IMR-90 (cell line): ENCODE measurements around the gene TET1. TPM values are rescaled to one million over a fixed set of nuclear protein-coding genes. Genes with fewer than 3 reads are reported as not detected.

Experiments
- ATAC-seq: fragments of 200-7000 bp; cut with Tn5 transposase; 2 replicates; pipeline ENCODE4 v1.9.1; 2020; ENCODE audit warnings: low read depth, mild to moderate bottlenecking, moderate library complexity
- BruUV-seq: library from RNA; stranded (reverse); fragments of 400-500 nt; replicated peaks from 2 replicates; lab custom pipeline; 2021; lab: Mats Ljungman, UMichigan
- CTCF ChIA-PET: fragments of 300-600 bp; formaldehyde crosslinking; extraction: SDS; loops from one replicate; lab custom pipeline; 2021; ENCODE audit warnings: antibody characterized with exemption; lab: Yijun Ruan, JAX
- POLR2A ChIA-PET: fragments of 300-600 bp; sonication (Branson Sonifier 250); formaldehyde crosslinking; loops from one replicate; lab custom pipeline; 2022; ENCODE audit warnings: antibody characterized with exemption; ENCODE audit not compliant: unreplicated experiment; lab: Charles Lee
- DNase-seq: peaks from one replicate; pipeline ENCODE4 v3.0.0; 2013
- H2AFZ ChIP-seq: replicated peaks from 2 replicates; pipeline ENCODE3; 2013; ENCODE audit warnings: low read length, mild to moderate bottlenecking; ENCODE audit not compliant: poor library complexity
- H2AK5ac ChIP-seq: 2 replicates; pipeline ENCODE4 v1.6.1; 2013; ENCODE audit warnings: low read depth, low read length, inconsistent platforms
- H2AK9ac ChIP-seq: replicated peaks from 2 replicates; pipeline ENCODE3; 2013; ENCODE audit warnings: mild to moderate bottlenecking, low read depth, low read length, moderate library complexity; ENCODE audit not compliant: poor library complexity
- H2BK120ac ChIP-seq: 2 replicates; pipeline ENCODE4 v1.6.1; 2013; ENCODE audit warnings: low read depth, low read length, inconsistent platforms
- H2BK15ac ChIP-seq: 3 replicates; pipeline ENCODE4 v1.6.1; 2013; ENCODE audit warnings: low read depth, low read length, inconsistent platforms
- H2BK20ac ChIP-seq: 2 replicates; pipeline ENCODE4 v1.6.1; 2013; ENCODE audit warnings: low read depth, mild to moderate bottlenecking, inconsistent platforms, low read length, moderate library complexity
- H2BK5ac ChIP-seq: 2 replicates; pipeline ENCODE4 v1.6.1; 2013; ENCODE audit warnings: mild to moderate bottlenecking, low read depth, low read length, inconsistent platforms; ENCODE audit not compliant: poor library complexity, severe bottlenecking
- H3K14ac ChIP-seq: replicated peaks from 2 replicates; pipeline ENCODE4 v1.6.1; 2013; ENCODE audit warnings: low read depth, low read length, inconsistent platforms
- H3K18ac ChIP-seq: 2 replicates; pipeline ENCODE4 v1.6.1; 2013; ENCODE audit warnings: low read depth, low read length, control low read depth
- H3K23ac ChIP-seq: 2 replicates; pipeline ENCODE4 v1.6.1; 2013; ENCODE audit warnings: low read depth, low read length, inconsistent platforms
- H3K27ac ChIP-seq: 2 replicates; pipeline ENCODE4 v1.5.1; 2013; ENCODE audit warnings: mild to moderate bottlenecking, control low read depth, low read length; ENCODE audit not compliant: insufficient read depth
- H3K27me3 ChIP-seq: 2 replicates; pipeline ENCODE4 v1.6.1; 2013; ENCODE audit warnings: low read length; ENCODE audit not compliant: control insufficient read depth, insufficient read depth
- H3K36me3 ChIP-seq: 2 replicates; pipeline ENCODE4 v1.6.1; 2013; ENCODE audit warnings: low read length, mixed read lengths; ENCODE audit not compliant: control insufficient read depth, insufficient read depth
- H3K4ac ChIP-seq: 2 replicates; pipeline ENCODE4 v1.6.1; 2013; ENCODE audit warnings: low read depth, low read length, inconsistent platforms
- H3K4me1 ChIP-seq: 2 replicates; pipeline ENCODE4 v1.6.1; 2013; ENCODE audit warnings: low read length, mixed read lengths; ENCODE audit not compliant: control insufficient read depth, insufficient read depth
- H3K4me2 ChIP-seq: 2 replicates; pipeline ENCODE4 v1.6.1; 2013; ENCODE audit warnings: low read depth, mild to moderate bottlenecking, control low read depth, low read length, moderate library complexity
- H3K4me3 ChIP-seq: 2 replicates; pipeline ENCODE4 v1.5.1; 2013; ENCODE audit warnings: low read depth, mild to moderate bottlenecking, control low read depth, low read length, moderate library complexity; ENCODE audit not compliant: insufficient read depth
- H3K56ac ChIP-seq: 2 replicates; pipeline ENCODE4 v1.6.1; 2013; ENCODE audit warnings: low read length, inconsistent platforms; ENCODE audit not compliant: insufficient read depth; ENCODE audit errors: extremely low read depth
- H3K79me1 ChIP-seq, 2 experiments: 2 replicates each; pipeline ENCODE4 v1.6.1; 2013; ENCODE audit warnings: low read length in 2 of 2, inconsistent platforms in 1 of 2, low read depth in 1 of 2
- H3K9ac ChIP-seq: 2 replicates; pipeline ENCODE4 v1.6.1; 2013; ENCODE audit warnings: low read depth, low read length, control low read depth
- H3K9me1 ChIP-seq: 2 replicates; pipeline ENCODE4 v1.6.1; 2013; ENCODE audit warnings: low read length, inconsistent platforms; ENCODE audit not compliant: insufficient read depth
- H3K9me3 ChIP-seq: 2 replicates; pipeline ENCODE4 v1.6.1; 2013; ENCODE audit warnings: low read length; ENCODE audit not compliant: control insufficient read depth, insufficient read depth
- H4K20me1 ChIP-seq: 2 replicates; pipeline ENCODE4 v1.6.1; 2013; ENCODE audit warnings: low read length, inconsistent platforms; ENCODE audit not compliant: insufficient read depth
- H4K5ac ChIP-seq: 2 replicates; pipeline ENCODE4 v1.6.1; 2013; ENCODE audit warnings: mild to moderate bottlenecking, low read depth, low read length, control low read depth
- H4K8ac ChIP-seq, 2 experiments: 2 replicates each; pipeline ENCODE4 v1.6.1; 2013; ENCODE audit warnings: low read depth in 2 of 2, low read length in 2 of 2, control low read depth in 1 of 2, inconsistent platforms in 1 of 2
- H4K91ac ChIP-seq: 2 replicates; pipeline ENCODE4 v1.6.1; 2013; ENCODE audit warnings: low read depth, low read length, inconsistent platforms; ENCODE audit not compliant: insufficient read depth
- BHLHE40 ChIP-seq: fragments of 150-350 bp; IDR thresholded peaks from 2 replicates; pipeline ENCODE4 v1.6.1; 2016; ENCODE audit warnings: mild to moderate bottlenecking, low read depth, low read length
- POLR2A ChIP-seq: IDR thresholded peaks from 2 replicates; pipeline ENCODE4 v1.6.1; 2012; ENCODE audit warnings: mild to moderate bottlenecking, low read depth, low read length
- RAD21 ChIP-seq: IDR thresholded peaks from 2 replicates; pipeline ENCODE4 v1.6.1; 2012; ENCODE audit warnings: low read length, improper control_type of control experiment
- SMC3 ChIP-seq: fragments of 150-350 bp; IDR thresholded peaks from 2 replicates; pipeline ENCODE4 v1.6.1; 2016; ENCODE audit warnings: low read depth, mild to moderate bottlenecking, antibody characterized with exemption, low read length, moderate library complexity
- WGBS, 2 experiments: methylation state at CpG; one replicate each; pipeline versions ENCODE4 v1.1.5 to v1.1.7; 2013; ENCODE audit warnings: missing lambda C conversion rate in 2 of 2; ENCODE audit not compliant: insufficient read length in 1 of 2; ENCODE audit errors: extremely low coverage in 2 of 2; 5-methylcytosine and 5-hydroxymethylcytosine counted together
- dilution Hi-C: fragments of 300-500 bp; cut with HindIII; formaldehyde crosslinking; loops from one replicate; pipeline ENCODE4 v1.14.3; 2018; ENCODE audit warnings: low sequenced_read_pairs; ENCODE audit not compliant: unreplicated experiment
- in situ Hi-C: fragments of 300-500 bp; cut with MboI; formaldehyde crosslinking; loops from 3 replicates; pipeline ENCODE4 v1.14.3; 2019; ENCODE audit warnings: low sequenced_read_pairs, inconsistent platforms, mixed read lengths
- intact Hi-C: fragments of 100-400 bp; cut with micrococcal nuclease; formaldehyde crosslinking; loops from 2 replicates; pipeline ENCODE4 v1.10.0; 2022
- polyA plus RNA-seq, 3 experiments: library from polyadenylated mRNA; depleted of rRNA; stranded (reverse); fragments of >200 nt; gene quantifications; 2 replicates each; pipeline ENCODE4 v1.2.3, GENCODE V29; 2012; ENCODE audit warnings: low replicate concordance in 1 of 3
- total RNA-seq: library from RNA; depleted of rRNA; stranded (reverse); fragments of >200 nt; gene quantifications from 2 replicates; pipeline ENCODE4 v1.2.3, GENCODE V29; 2012
- TF ChIP-seq, protein P1 (sequence below): fragments of 150-350 bp; IDR thresholded peaks from 2 replicates; pipeline ENCODE4 v1.6.1; 2016; ENCODE audit warnings: low read depth, mild to moderate bottlenecking, low read length, moderate library complexity, borderline replicate concordance
- TF ChIP-seq, protein P2 (sequence below): fragments of 150-350 bp; IDR thresholded peaks from 2 replicates; pipeline ENCODE4 v1.6.1; 2017; ENCODE audit warnings: mild to moderate bottlenecking, antibody characterized with exemption, low read length, low read depth
- TF ChIP-seq, protein P3 (sequence below): conservative IDR thresholded peaks from 2 replicates; pipeline ENCODE4 v1.5.1; 2012; ENCODE audit warnings: mild to moderate bottlenecking, low read depth, low read length, improper control_type of control experiment

The TET1 gene
- total and polyA plus RNA-seq, 2 of the 4 experiments (the other 2 are of a cell fraction): 1.0 to 4.3 TPM

DNA sequence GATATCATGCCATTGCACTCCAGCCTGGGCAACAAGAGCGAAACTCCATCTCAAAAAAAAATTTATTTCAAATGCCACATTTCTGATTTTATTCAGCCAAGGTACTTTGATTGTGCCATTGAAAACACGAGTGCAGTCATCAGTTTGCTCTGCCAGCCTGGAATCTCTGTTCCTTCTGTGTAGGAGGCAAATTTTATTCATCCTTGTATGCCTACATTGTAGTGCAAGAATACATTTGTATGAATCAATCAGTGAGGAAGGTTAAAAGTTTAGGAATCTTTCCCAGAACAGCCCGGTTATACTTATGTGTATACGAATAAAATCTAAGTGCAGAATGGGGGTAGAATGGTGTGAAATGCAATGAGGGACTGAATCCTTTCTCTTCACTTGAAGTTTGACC lies 886 bp upstream of the TET1 start:
- no peaks in the 10 kb centered on the region for H3K36me3 ChIP-seq
- ATAC-seq: no peak
- H3K18ac ChIP-seq: no peak overlapping the region
- TF ChIP-seq RAD21 (no peak), SMC3 (no peak), BHLHE40 (no peak), POLR2A (no peak)
- TF ChIP-seq, protein P1, sequence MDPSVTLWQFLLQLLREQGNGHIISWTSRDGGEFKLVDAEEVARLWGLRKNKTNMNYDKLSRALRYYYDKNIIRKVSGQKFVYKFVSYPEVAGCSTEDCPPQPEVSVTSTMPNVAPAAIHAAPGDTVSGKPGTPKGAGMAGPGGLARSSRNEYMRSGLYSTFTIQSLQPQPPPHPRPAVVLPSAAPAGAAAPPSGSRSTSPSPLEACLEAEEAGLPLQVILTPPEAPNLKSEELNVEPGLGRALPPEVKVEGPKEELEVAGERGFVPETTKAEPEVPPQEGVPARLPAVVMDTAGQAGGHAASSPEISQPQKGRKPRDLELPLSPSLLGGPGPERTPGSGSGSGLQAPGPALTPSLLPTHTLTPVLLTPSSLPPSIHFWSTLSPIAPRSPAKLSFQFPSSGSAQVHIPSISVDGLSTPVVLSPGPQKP: no peak
- TF ChIP-seq, protein P2, sequence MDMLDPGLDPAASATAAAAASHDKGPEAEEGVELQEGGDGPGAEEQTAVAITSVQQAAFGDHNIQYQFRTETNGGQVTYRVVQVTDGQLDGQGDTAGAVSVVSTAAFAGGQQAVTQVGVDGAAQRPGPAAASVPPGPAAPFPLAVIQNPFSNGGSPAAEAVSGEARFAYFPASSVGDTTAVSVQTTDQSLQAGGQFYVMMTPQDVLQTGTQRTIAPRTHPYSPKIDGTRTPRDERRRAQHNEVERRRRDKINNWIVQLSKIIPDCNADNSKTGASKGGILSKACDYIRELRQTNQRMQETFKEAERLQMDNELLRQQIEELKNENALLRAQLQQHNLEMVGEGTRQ: no peak
- TF ChIP-seq, protein P3, sequence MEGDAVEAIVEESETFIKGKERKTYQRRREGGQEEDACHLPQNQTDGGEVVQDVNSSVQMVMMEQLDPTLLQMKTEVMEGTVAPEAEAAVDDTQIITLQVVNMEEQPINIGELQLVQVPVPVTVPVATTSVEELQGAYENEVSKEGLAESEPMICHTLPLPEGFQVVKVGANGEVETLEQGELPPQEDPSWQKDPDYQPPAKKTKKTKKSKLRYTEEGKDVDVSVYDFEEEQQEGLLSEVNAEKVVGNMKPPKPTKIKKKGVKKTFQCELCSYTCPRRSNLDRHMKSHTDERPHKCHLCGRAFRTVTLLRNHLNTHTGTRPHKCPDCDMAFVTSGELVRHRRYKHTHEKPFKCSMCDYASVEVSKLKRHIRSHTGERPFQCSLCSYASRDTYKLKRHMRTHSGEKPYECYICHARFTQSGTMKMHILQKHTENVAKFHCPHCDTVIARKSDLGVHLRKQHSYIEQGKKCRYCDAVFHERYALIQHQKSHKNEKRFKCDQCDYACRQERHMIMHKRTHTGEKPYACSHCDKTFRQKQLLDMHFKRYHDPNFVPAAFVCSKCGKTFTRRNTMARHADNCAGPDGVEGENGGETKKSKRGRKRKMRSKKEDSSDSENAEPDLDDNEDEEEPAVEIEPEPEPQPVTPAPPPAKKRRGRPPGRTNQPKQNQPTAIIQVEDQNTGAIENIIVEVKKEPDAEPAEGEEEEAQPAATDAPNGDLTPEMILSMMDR: no peak
- H3K56ac ChIP-seq: no peak overlapping the region
- no peak overlapping the region for H2BK5ac ChIP-seq
- in situ Hi-C loops: no loop called here
- H3K27ac ChIP-seq: no peak overlapping the region
- peak overlapping the region; percentile 80; the same call in 1 of the 2 replicates for H3K4me2 ChIP-seq
- H4K91ac ChIP-seq: no peak overlapping the region
- no peaks in the 10 kb centered on the region for H3K27me3 ChIP-seq
- no peak overlapping the region for H2BK15ac ChIP-seq
- intact Hi-C loops: no loop called here
- no peak overlapping the region for H4K5ac ChIP-seq
- POLR2A ChIA-PET: interaction anchor here (1.6 kb wide), 1 partner anchor 41 kb away, joined by 6 read pairs; no protein-coding TSS in a partner anchor
- H2AFZ ChIP-seq: no peak overlapping the region
- H3K4me1 ChIP-seq: peaks cover 1% of the 10 kb centered on the region; the same call in 1 of the 2 replicates
- no CpG with 5 or more reads among the region's 4 CpGs for WGBS, 2 experiments
- H4K20me1 ChIP-seq: no peaks in the 10 kb centered on the region
- no peak overlapping the region for H2AK5ac ChIP-seq
- no peak overlapping the region for H3K4ac ChIP-seq
- no peak overlapping the region for H3K23ac ChIP-seq
- H2AK9ac ChIP-seq: no peak overlapping the region
- H4K8ac ChIP-seq: no peak overlapping the region
- peaks cover 8 to 38% of the 10 kb centered on the region in 2 experiments; a peak in 3 of 4 replicates for H3K79me1 ChIP-seq
- dilution Hi-C loops: no loop called here
- no TSS peak for BruUV-seq
- H3K4me3 ChIP-seq: no peak overlapping the region
- no peak overlapping the region for H2BK120ac ChIP-seq
- H3K9me1 ChIP-seq: no peaks in the 10 kb centered on the region
- H3K14ac ChIP-seq: no peak overlapping the region
- peak; percentile 14 for DNase-seq
- H3K9ac ChIP-seq: no peak overlapping the region
- CTCF ChIA-PET: interaction anchor here (0.8 to 1.4 kb wide), 2 partner anchors 9 to 42 kb away, joined by 7 to 10 read pairs; no protein-coding TSS in a partner anchor
- no peaks in the 10 kb centered on the region for H3K9me3 ChIP-seq
- no peak overlapping the region for H2BK20ac ChIP-seq
